HepG2 (cell line): ENCODE data around the gene ATP7B.

Experiments used
- BCLAF1 ChIP-seq: fragments of 450-650 bp; IDR thresholded peaks from 2 replicates; pipeline ENCODE4 v1.6.1; 2017; ENCODE audit warnings: mild to moderate bottlenecking
- CTCF ChIP-seq: sonication (generic); formaldehyde crosslinking; IDR thresholded peaks from 2 replicates; pipeline ENCODE4 v1.5.0; 2020; ENCODE audit warnings: mild to moderate bottlenecking, missing genetic modification reagents, moderate library complexity
- MAFK ChIP-seq, 2 experiments: IDR thresholded peaks in 1 of 2; conservative IDR thresholded peaks in 1 of 2; 2 replicates each; pipeline ENCODE4 v1.6.1; 2011; ENCODE audit warnings: improper control_type of control experiment in 2 of 2, low read length in 2 of 2
- NFRKB ChIP-seq: fragments of 450-650 bp; IDR thresholded peaks from 2 replicates; pipeline ENCODE4 v1.6.1; 2017
- NRL ChIP-seq: sonication (generic); formaldehyde crosslinking; IDR thresholded peaks from 2 replicates; pipeline ENCODE4 v1.5.0; 2020; ENCODE audit warnings: missing genetic modification reagents, mild to moderate bottlenecking, moderate library complexity, borderline replicate concordance
- POLR2A ChIP-seq, 2 experiments: IDR thresholded peaks; 2 replicates each; pipeline ENCODE4 v1.6.1; 2011; ENCODE audit warnings: low read depth in 2 of 2, low read length in 2 of 2, mild to moderate bottlenecking in 1 of 2, moderate library complexity in 1 of 2; ENCODE audit not compliant: insufficient read depth in 1 of 2
- RAD21 ChIP-seq: fragments of 450-650 bp; formaldehyde crosslinking; IDR thresholded peaks from 2 replicates; pipeline ENCODE4 v1.5.0; 2020; ENCODE audit warnings: mild to moderate bottlenecking
- SNAPC4 ChIP-seq: sonication (generic); formaldehyde crosslinking; IDR thresholded peaks from 2 replicates; pipeline ENCODE4 v1.4.0; 2020; ENCODE audit warnings: mild to moderate bottlenecking, missing genetic modification reagents
- ZBTB26 ChIP-seq: IDR thresholded peaks from 2 replicates; pipeline ENCODE4 v1.6.1; 2016; ENCODE audit warnings: missing compliant biosample characterization, missing genetic modification reagents, borderline replicate concordance
- ZBTB33 ChIP-seq: sonication (generic); formaldehyde crosslinking; IDR thresholded peaks from 2 replicates; pipeline ENCODE4 v1.4.0; 2020; ENCODE audit warnings: missing genetic modification reagents

- no peak for TF ChIP-seq ZBTB26 (CRISPR knock-in tag)
- TF ChIP-seq RAD21 (CRISPR knock-in tag): no peak
- no peak for TF ChIP-seq CTCF (CRISPR knock-in tag)
- TF ChIP-seq NFRKB: no peak
- no peak for TF ChIP-seq MAFK (conservative IDR thresholded peaks at IDR 0.05 in 1 of 2, IDR thresholded peaks at IDR 0.05 in 1 of 2; ENCODE audit: low read length in 2 of 2)
- TF ChIP-seq ZBTB33 (CRISPR knock-in tag): no peak
- TF ChIP-seq SNAPC4 (CRISPR knock-in tag): no peak
- no peak for TF ChIP-seq POLR2A (IDR thresholded peaks at IDR 0.05; ENCODE audit: insufficient read depth in 1 of 2, low read depth in 2 of 2, low read length in 2 of 2)
- TF ChIP-seq BCLAF1: no peak
- no peak for TF ChIP-seq NRL (CRISPR knock-in tag)
These were observed 21.8 kb upstream of the ATP7B start for GRCh38 chr13:52033039-52033438.
